Trophoblast cell (in vitro differentiated cells and primary cell): ENCODE measurements around the gene CRACR2B.

ENCODE experiments used
- DNase-seq, 2 donors: peaks; one replicate each; pipeline ENCODE4 v3.0.0-alpha.2; 2016
- H2AFZ ChIP-seq: 2 replicates; pipeline ENCODE4 v1.6.1; 2013; ENCODE audit warnings: low read length, moderate library complexity, mild to moderate bottlenecking; ENCODE audit not compliant: insufficient read depth, poor library complexity
- H2AK5ac ChIP-seq: 2 replicates; pipeline ENCODE4 v1.6.1; 2013; ENCODE audit warnings: mild to moderate bottlenecking, low read length
- H2BK120ac ChIP-seq: 2 replicates; pipeline ENCODE4 v1.6.1; 2013; ENCODE audit warnings: low read length, mild to moderate bottlenecking, moderate library complexity; ENCODE audit not compliant: insufficient read depth, poor library complexity
- H2BK12ac ChIP-seq: 2 replicates; pipeline ENCODE4 v1.6.1; 2013; ENCODE audit warnings: mild to moderate bottlenecking, low read length, moderate library complexity
- H2BK5ac ChIP-seq: 2 replicates; pipeline ENCODE4 v1.6.1; 2013; ENCODE audit warnings: low read length, low read depth, moderate library complexity, mild to moderate bottlenecking; ENCODE audit not compliant: poor library complexity
- H3K14ac ChIP-seq: 2 replicates; pipeline ENCODE4 v1.6.1; 2013; ENCODE audit warnings: mild to moderate bottlenecking, low read length
- H3K18ac ChIP-seq: 2 replicates; pipeline ENCODE4 v1.6.1; 2013; ENCODE audit warnings: mild to moderate bottlenecking, low read length
- H3K23ac ChIP-seq: 2 replicates; pipeline ENCODE4 v1.6.1; 2013; ENCODE audit warnings: low read length
- H3K27ac ChIP-seq: 2 replicates; pipeline ENCODE4 v1.5.1; 2013; ENCODE audit warnings: low read depth, mild to moderate bottlenecking, inconsistent platforms, low read length, moderate library complexity
- H3K27me3 ChIP-seq: 2 replicates; pipeline ENCODE4 v1.6.1; 2013; ENCODE audit warnings: inconsistent platforms, mild to moderate bottlenecking, low read length, moderate library complexity; ENCODE audit not compliant: insufficient read depth
- H3K36me3 ChIP-seq, 2 experiments: 1 replicate in 1 of 2; 2 replicates in 1 of 2; pipeline ENCODE4 v1.6.1; 2013; ENCODE audit warnings: low read length in 2 of 2, mild to moderate bottlenecking in 2 of 2, moderate library complexity in 1 of 2; ENCODE audit not compliant: insufficient read depth in 2 of 2, control insufficient read depth in 1 of 2
- H3K4ac ChIP-seq: 2 replicates; pipeline ENCODE4 v1.6.1; 2013; ENCODE audit warnings: low read depth, mild to moderate bottlenecking, low read length, moderate library complexity
- H3K4me1 ChIP-seq, 2 experiments: 1 replicate in 1 of 2; 2 replicates in 1 of 2; pipeline ENCODE4 v1.6.1; 2013; ENCODE audit warnings: low read length in 2 of 2, mild to moderate bottlenecking in 2 of 2, moderate library complexity in 1 of 2; ENCODE audit not compliant: insufficient read depth in 2 of 2, control insufficient read depth in 1 of 2
- H3K4me2 ChIP-seq: 2 replicates; pipeline ENCODE4 v1.6.1; 2013; ENCODE audit warnings: inconsistent platforms, mild to moderate bottlenecking, low read length, moderate library complexity
- H3K4me3 ChIP-seq: 2 replicates; pipeline ENCODE4 v1.5.1; 2013; ENCODE audit warnings: mild to moderate bottlenecking, low read depth, low read length, inconsistent platforms
- H3K79me1 ChIP-seq: one replicate; pipeline ENCODE4 v1.6.1; 2013; ENCODE audit warnings: low read length
- H3K79me2 ChIP-seq: 2 replicates; pipeline ENCODE4 v1.6.1; 2013; ENCODE audit warnings: low read length, mild to moderate bottlenecking; ENCODE audit not compliant: control insufficient read depth, insufficient read depth, poor library complexity
- H3K9ac ChIP-seq: 2 replicates; pipeline ENCODE4 v1.6.1; 2013; ENCODE audit warnings: mild to moderate bottlenecking, low read length
- H3K9me3 ChIP-seq: 2 replicates; pipeline ENCODE4 v1.6.1; 2013; ENCODE audit warnings: low read depth, mild to moderate bottlenecking, control low read depth, inconsistent platforms, low read length; ENCODE audit not compliant: insufficient read depth
- H4K12ac ChIP-seq: 2 replicates; pipeline ENCODE4 v1.6.1; 2013; ENCODE audit warnings: low read depth, mild to moderate bottlenecking, low read length, moderate library complexity
- H4K8ac ChIP-seq: 2 replicates; pipeline ENCODE4 v1.6.1; 2013; ENCODE audit warnings: low read depth, mild to moderate bottlenecking, low read length, moderate library complexity
- H4K91ac ChIP-seq: one replicate; pipeline ENCODE4 v1.6.1; 2013; ENCODE audit warnings: low read depth, mild to moderate bottlenecking, low read length, moderate library complexity
- WGBS: extraction: QIAGEN DNeasy Blood & Tissue Kit; methylation state at CpG from one replicate; pipeline ENCODE4 v1.1.7; 2013; ENCODE audit warnings: missing lambda C conversion rate; ENCODE audit not compliant: insufficient read length, insufficient coverage; ENCODE audit errors: extremely low coverage; 5-methylcytosine and 5-hydroxymethylcytosine counted together

Gene CRACR2B

GRCh38 chr11:863023-863909 lies 35.5 kb downstream of the CRACR2B start:
- Histone ChIP-seq H2BK12ac (no peak overlapping the region), H4K12ac (peak overlapping the region; percentile 7), H2AK5ac (no peak overlapping the region), H3K27me3 (no peaks in the 10 kb centered on the region), H4K8ac (no peak overlapping the region), H3K36me3 (peaks cover 5 to 7% of the 10 kb centered on the region in 2 experiments), H3K4ac (no peak overlapping the region), H2AFZ (no peak overlapping the region), H3K9me3 (peaks cover 1% of the 10 kb centered on the region), H3K18ac (no peak overlapping the region), H3K4me3 (no peak overlapping the region), H3K4me2 (no peak overlapping the region), H2BK5ac (no peak overlapping the region), H3K4me1 (no peaks in the 10 kb centered on the region), H3K79me1 (no peaks in the 10 kb centered on the region), H3K23ac (no peak overlapping the region), H4K91ac (no peak overlapping the region), H2BK120ac (no peak overlapping the region), H3K9ac (no peak overlapping the region), H3K27ac (no peak overlapping the region), H3K79me2 (no peaks in the 10 kb centered on the region), H3K14ac (no peak overlapping the region)
- no peak for DNase-seq
- no CpG with 5 or more reads among the region's 24 CpGs for WGBS

DNA sequence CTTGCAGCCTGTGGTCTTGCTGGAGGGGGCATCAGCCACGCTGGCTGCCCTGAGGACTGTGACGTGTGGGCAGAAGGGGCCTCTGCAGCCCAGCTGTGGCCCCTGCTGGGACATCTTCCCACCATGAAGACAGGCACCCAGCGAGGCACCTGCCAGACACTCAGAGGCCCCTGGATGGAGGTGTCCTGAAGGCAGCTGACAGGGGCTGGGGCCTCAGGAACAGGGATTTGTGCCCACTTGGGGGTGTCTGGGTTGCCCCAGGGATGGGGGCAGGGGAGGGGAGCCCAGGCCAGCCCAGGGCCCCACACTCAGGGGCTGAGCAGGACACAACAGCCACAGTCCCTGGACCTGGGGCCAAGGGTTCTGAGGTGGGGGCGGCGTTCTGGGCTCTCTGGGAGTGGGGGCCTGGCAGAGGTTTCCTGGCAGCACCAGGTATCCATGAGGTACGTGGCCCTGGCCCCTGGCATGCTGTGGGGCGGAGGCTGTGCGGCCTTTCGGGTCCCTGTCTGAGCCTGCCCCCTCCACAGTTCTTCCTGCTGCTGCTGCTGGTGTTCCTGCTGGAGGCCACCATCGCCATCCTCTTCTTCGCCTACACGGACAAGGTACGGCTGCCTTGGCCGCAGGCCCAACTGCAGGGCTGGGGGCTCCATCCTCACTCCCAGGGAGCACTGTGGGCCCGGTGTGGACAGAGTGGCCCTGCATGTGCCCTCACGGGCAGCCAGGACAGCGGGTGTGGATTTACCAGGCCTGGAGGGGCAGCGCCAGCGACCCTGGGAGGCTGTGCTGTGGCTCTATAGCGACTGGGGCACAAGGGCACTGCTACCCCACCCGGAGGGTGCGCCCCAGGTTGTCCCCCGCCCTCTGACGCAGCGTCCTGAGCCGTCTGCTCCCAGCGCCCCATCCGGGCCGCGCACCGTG lies 36.5 kb downstream of the CRACR2B start:
- Histone ChIP-seq H3K9me3 (peaks cover 1% of the 10 kb centered on the region), H2AK5ac (no peak overlapping the region), H3K4me2 (no peak overlapping the region), H4K91ac (no peak overlapping the region), H3K36me3 (peaks cover 5 to 11% of the 10 kb centered on the region in 2 experiments), H3K4ac (no peak overlapping the region), H3K79me2 (no peaks in the 10 kb centered on the region), H3K23ac (no peak overlapping the region), H4K8ac (no peak overlapping the region), H3K18ac (no peak overlapping the region), H3K27me3 (no peaks in the 10 kb centered on the region), H3K79me1 (no peaks in the 10 kb centered on the region), H2BK120ac (no peak overlapping the region), H3K4me1 (no peaks in the 10 kb centered on the region), H4K12ac (no peak overlapping the region), H3K27ac (no peak overlapping the region), H2BK12ac (no peak overlapping the region), H3K4me3 (no peak overlapping the region), H3K14ac (no peak overlapping the region), H2AFZ (no peak overlapping the region), H3K9ac (no peak overlapping the region), H2BK5ac (no peak overlapping the region)
- no peak for DNase-seq
- WGBS: no CpG with 5 or more reads among the region's 31 CpGs

DNA sequence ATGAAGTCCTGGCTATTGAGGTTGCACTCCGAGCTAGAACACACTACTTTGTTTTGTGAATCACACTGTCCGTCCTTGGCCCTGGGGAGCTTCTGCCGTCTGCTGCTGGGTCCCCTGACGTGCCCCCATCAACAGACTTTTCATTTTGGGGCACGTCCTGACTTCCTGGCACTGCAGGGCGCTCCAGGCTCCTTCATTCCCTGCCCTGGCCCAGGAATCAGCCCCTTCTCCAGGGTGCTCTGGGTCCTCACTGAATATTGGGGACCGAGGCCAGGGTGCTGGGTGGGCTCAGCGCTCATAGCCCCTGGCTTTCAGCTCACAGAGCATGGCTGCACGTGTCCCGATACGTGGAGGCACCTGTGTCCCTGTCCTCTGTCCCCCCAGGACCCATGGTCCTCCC lies 37.2 kb downstream of the CRACR2B start:
- Histone ChIP-seq H3K4me2 (no peak overlapping the region), H3K36me3 (peaks cover 5 to 12% of the 10 kb centered on the region in 2 experiments), H2BK12ac (no peak overlapping the region), H2AK5ac (no peak overlapping the region), H3K9me3 (peaks cover 1% of the 10 kb centered on the region), H3K4me3 (no peak overlapping the region), H4K91ac (no peak overlapping the region), H3K4me1 (no peaks in the 10 kb centered on the region), H3K4ac (no peak overlapping the region), H2BK120ac (no peak overlapping the region), H3K18ac (no peak overlapping the region), H3K9ac (no peak overlapping the region), H4K12ac (no peak overlapping the region), H3K27ac (no peak overlapping the region), H3K79me2 (no peaks in the 10 kb centered on the region), H3K27me3 (no peaks in the 10 kb centered on the region), H3K14ac (no peak overlapping the region), H4K8ac (no peak overlapping the region), H2AFZ (no peak overlapping the region), H3K79me1 (no peaks in the 10 kb centered on the region), H3K23ac (no peak overlapping the region), H2BK5ac (no peak overlapping the region)
- no CpG with 5 or more reads among the region's 11 CpGs for WGBS
- no peak for DNase-seq

DNA sequence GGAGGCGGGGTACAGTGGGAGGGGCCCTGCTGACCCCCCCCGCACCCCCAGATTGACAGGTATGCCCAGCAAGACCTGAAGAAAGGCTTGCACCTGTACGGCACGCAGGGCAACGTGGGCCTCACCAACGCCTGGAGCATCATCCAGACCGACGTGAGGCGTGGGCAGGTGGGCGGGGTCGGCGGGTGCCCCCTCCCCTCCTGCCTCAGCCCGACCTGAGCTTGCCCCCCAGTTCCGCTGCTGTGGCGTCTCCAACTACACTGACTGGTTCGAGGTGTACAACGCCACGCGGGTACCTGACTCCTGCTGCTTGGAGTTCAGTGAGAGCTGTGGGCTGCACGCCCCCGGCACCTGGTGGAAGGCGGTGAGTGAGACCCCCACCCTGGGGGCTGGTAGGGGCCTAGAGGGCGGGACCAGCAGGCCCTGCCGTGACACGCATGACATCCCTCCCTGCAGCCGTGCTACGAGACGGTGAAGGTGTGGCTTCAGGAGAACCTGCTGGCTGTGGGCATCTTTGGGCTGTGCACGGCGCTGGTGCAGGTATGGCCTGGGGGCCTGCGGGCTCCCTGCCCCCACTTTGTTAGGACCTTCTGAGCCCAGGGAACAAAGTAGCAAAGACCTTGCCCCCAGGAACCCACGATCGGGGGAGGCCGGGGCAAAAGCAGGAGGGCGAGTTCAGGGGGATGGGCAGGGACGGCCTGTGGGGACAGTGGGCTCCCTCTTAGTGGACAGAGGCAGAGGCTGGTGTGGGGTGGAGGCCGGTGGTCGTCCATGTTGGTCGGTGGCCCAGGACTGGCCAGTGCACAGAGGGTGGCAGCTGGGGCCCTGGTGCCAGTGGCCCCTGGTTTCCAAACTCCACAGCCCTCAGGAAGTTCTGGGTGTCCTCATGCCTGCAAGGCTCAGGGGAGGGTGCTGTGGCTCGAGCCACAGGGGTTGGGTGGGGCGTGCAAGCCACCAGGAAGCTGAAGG lies 38.0 kb downstream of the CRACR2B start:
- Histone ChIP-seq H3K4me1 (no peaks in the 10 kb centered on the region), H3K36me3 (peaks cover 5 to 12% of the 10 kb centered on the region in 2 experiments), H4K12ac (no peak overlapping the region), H2BK12ac (no peak overlapping the region), H3K27me3 (no peaks in the 10 kb centered on the region), H2BK120ac (no peak overlapping the region), H3K23ac (no peak overlapping the region), H3K27ac (no peak overlapping the region), H3K18ac (no peak overlapping the region), H3K4me2 (no peak overlapping the region), H3K79me2 (no peaks in the 10 kb centered on the region), H2BK5ac (no peak overlapping the region), H3K4ac (no peak overlapping the region), H4K8ac (no peak overlapping the region), H3K14ac (no peak overlapping the region), H3K4me3 (no peak overlapping the region), H3K9ac (no peak overlapping the region), H3K9me3 (peaks cover 1% of the 10 kb centered on the region), H2AFZ (no peak overlapping the region), H2AK5ac (no peak overlapping the region), H4K91ac (no peak overlapping the region), H3K79me1 (no peaks in the 10 kb centered on the region)
- DNase-seq: no peak
- WGBS: no CpG with 5 or more reads among the region's 41 CpGs
